HEK293 (cell line): ENCODE data around the gene DEFB119.
"Not testable (repeated sequence)": the region's sequence is repeated elsewhere in the genome, so short reads cannot be mapped to it uniquely, and the experiment has no call there.

ENCODE experiments used
- CTCF ChIP-seq: fragments of 450-650 bp; formaldehyde crosslinking; IDR thresholded peaks from 2 replicates; pipeline ENCODE4 v1.5.1; 2016; ENCODE audit warnings: missing biosample characterization, missing genetic modification characterization
- GLIS2 ChIP-seq: fragments of 450-650 bp; formaldehyde crosslinking; IDR thresholded peaks from 2 replicates; pipeline ENCODE4 v1.5.1; 2016; ENCODE audit warnings: missing biosample characterization, missing genetic modification characterization
- KLF10 ChIP-seq: fragments of 450-650 bp; IDR thresholded peaks from 2 replicates; pipeline ENCODE4 v1.5.1; 2018; ENCODE audit warnings: missing biosample characterization, mild to moderate bottlenecking, missing genetic modification characterization
- PRDM10 ChIP-seq: fragments of 450-650 bp; formaldehyde crosslinking; IDR thresholded peaks from 2 replicates; pipeline ENCODE4 v1.5.1; 2016; ENCODE audit warnings: missing biosample characterization, missing genetic modification characterization
- REST ChIP-seq: fragments of 450-650 bp; formaldehyde crosslinking; IDR thresholded peaks from 2 replicates; pipeline ENCODE4 v1.5.1; 2016; ENCODE audit warnings: missing biosample characterization, missing genetic modification characterization
- YY1 ChIP-seq: fragments of 450-650 bp; formaldehyde crosslinking; IDR thresholded peaks from 2 replicates; pipeline ENCODE4 v1.5.1; 2018; ENCODE audit warnings: missing biosample characterization, missing genetic modification characterization
- ZBTB17 ChIP-seq: fragments of 450-650 bp; formaldehyde crosslinking; IDR thresholded peaks from 2 replicates; pipeline ENCODE4 v1.5.1; 2016; ENCODE audit warnings: missing biosample characterization, missing genetic modification characterization
- ZNF112 ChIP-seq: fragments of 450-650 bp; formaldehyde crosslinking; IDR thresholded peaks from 2 replicates; pipeline ENCODE4 v1.5.0; 2017; ENCODE audit warnings: missing biosample characterization, missing genetic modification characterization
- ZNF148 ChIP-seq: fragments of 450-650 bp; formaldehyde crosslinking; IDR thresholded peaks from 2 replicates; pipeline ENCODE4 v1.5.0; 2017; ENCODE audit warnings: missing biosample characterization, missing genetic modification characterization, borderline replicate concordance
- ZNF23 ChIP-seq: fragments of 450-650 bp; formaldehyde crosslinking; IDR thresholded peaks from 2 replicates; pipeline ENCODE4 v1.5.1; 2016; ENCODE audit warnings: missing biosample characterization, missing genetic modification characterization, borderline replicate concordance
- ZNF280D ChIP-seq: fragments of 450-650 bp; formaldehyde crosslinking; IDR thresholded peaks from 2 replicates; pipeline ENCODE4 v1.5.1; 2016; ENCODE audit warnings: missing biosample characterization, missing genetic modification characterization
- ZNF704 ChIP-seq: fragments of 450-650 bp; formaldehyde crosslinking; IDR thresholded peaks from 2 replicates; pipeline ENCODE4 v1.5.1; 2016; ENCODE audit warnings: missing biosample characterization, missing genetic modification characterization
- ZSCAN18 ChIP-seq: fragments of 450-650 bp; formaldehyde crosslinking; IDR thresholded peaks from 2 replicates; pipeline ENCODE4 v1.5.1; 2016; ENCODE audit warnings: missing biosample characterization, missing genetic modification characterization

GRCh38 chr20:31427576-31427975, 37.2 kb upstream of the DEFB119 start:
- TF ChIP-seq YY1; ZBTB17 (tag by site-specific recombination); CTCF (tag by site-specific recombination); ZSCAN18 (tag by site-specific recombination); PRDM10 (tag by site-specific recombination); ZNF148 (tag by site-specific recombination); GLIS2 (tag by site-specific recombination); ZNF112; KLF10 (tag by site-specific recombination); ZNF280D (tag by site-specific recombination); ZNF704 (tag by site-specific recombination); REST (tag by site-specific recombination); ZNF23 (tag by site-specific recombination): not testable (repeated sequence)
